Breast epithelium (tissue), 4 donors: ENCODE results near the gene HEBP1. TPM values are rescaled to one million over a fixed set of nuclear protein-coding genes. Genes with fewer than 3 reads are reported as not detected.

Experiments used
- DNase-seq, 2 donors: peaks; one replicate each; pipeline ENCODE4 v3.0.0-alpha.2; 2019; ENCODE audit warnings: low spot score in 2 of 2
- H3K27ac ChIP-seq, 2 donors: fragments of 200-600 bp; sonication (generic) in 1 of 2; one replicate each; pipeline ENCODE4 v1.5.1; 2016 to 2019; ENCODE audit warnings: mild to moderate bottlenecking in 1 of 2
- H3K27me3 ChIP-seq, 2 donors: fragments of 200-600 bp; sonication (generic) in 1 of 2; one replicate each; pipeline versions ENCODE4 v1.5.1 to v1.6.0; 2017 to 2019; ENCODE audit warnings: control low read depth in 1 of 2, mild to moderate bottlenecking in 1 of 2
- H3K36me3 ChIP-seq: fragments of 200-600 bp; one replicate; pipeline ENCODE4 v1.5.1; 2019
- H3K4me1 ChIP-seq, 2 donors: fragments of 200-600 bp; sonication (generic); one replicate each; pipeline ENCODE4 v1.5.1; 2016 to 2019; ENCODE audit warnings: control low read depth in 1 of 2
- H3K4me3 ChIP-seq, 3 donors: fragments of 200-600 bp; sonication (generic); 1 replicate in 2 of 3; 2 replicates in 1 of 3; pipeline ENCODE4 v1.5.1; 2016 to 2019; ENCODE audit warnings: mild to moderate bottlenecking in 3 of 3, moderate library complexity in 2 of 3
- H3K9me3 ChIP-seq, 2 donors: fragments of 200-600 bp; sonication (generic) in 1 of 2; one replicate each; pipeline ENCODE4 v1.5.1; 2016 to 2019; ENCODE audit warnings: control low read depth in 1 of 2
- CTCF ChIP-seq, 3 donors: fragments of 450-650 bp; IDR thresholded peaks; one replicate each; pipeline ENCODE4 v1.5.1; 2016 to 2017; ENCODE audit warnings: antibody characterized with exemption in 3 of 3, mild to moderate bottlenecking in 3 of 3, moderate library complexity in 3 of 3
- POLR2A ChIP-seq: fragments of 450-650 bp; IDR thresholded peaks from one replicate; pipeline ENCODE4 v1.6.1; 2016; ENCODE audit warnings: antibody characterized with exemption, mild to moderate bottlenecking, moderate library complexity
- POLR2AphosphoS5 ChIP-seq, 3 donors: sonication (generic); formaldehyde crosslinking; IDR thresholded peaks; one replicate each; pipeline ENCODE4 v1.6.1; 2017; ENCODE audit warnings: antibody characterized with exemption in 3 of 3
- intact Hi-C: fragments of 100-400 bp; cut with DNase I; formaldehyde crosslinking; loops from one replicate; pipeline ENCODE4 v1.15.1; 2023; ENCODE audit warnings: low total_unique reads
- total RNA-seq, 3 donors: library from RNA; depleted of rRNA; stranded (reverse); fragments of >200 nt; gene quantifications; one replicate each; pipeline ENCODE4 v1.1.0, GENCODE V29; 2016

Gene HEBP1
- 10 to 100 TPM; 36.4 to 64.5 (median 39.7) TPM for total RNA-seq

- DNase-seq: peak; percentile 85 to 98
- peak within 1 kb of the TSS; percentile 96 for H3K27ac ChIP-seq
- H3K4me1 ChIP-seq: peaks cover 0 to 5% of the 10 kb centered on the region in 2 donors
- intact Hi-C loops: no loop called here
- H3K9me3 ChIP-seq: no peaks in the 10 kb centered on the region
- H3K4me3 ChIP-seq: peak within 1 kb of the TSS; percentile 59 to 95 (median 82)
- H3K36me3 ChIP-seq: no peaks in the 10 kb centered on the region
- H3K27me3 ChIP-seq: no peaks in the 10 kb centered on the region
- peak; percentile 86 for TF ChIP-seq POLR2A
- TF ChIP-seq POLR2AphosphoS5 (IDR thresholded peaks at IDR 0.05): peak; percentile 29 to 79 (median 63)
- no peak for TF ChIP-seq CTCF (IDR thresholded peaks at IDR 0.05)
These were observed at the start of gene HEBP1 for GRCh38 chr12:12999959-13000615. Gene HEBP1, minus strand, starts transcription at chr12:13000265. Its CDS starts 151 bp downstream, at chr12:13000114.

GRCh38 chr12:13049816-13050215, 49.8 kb upstream of the HEBP1 start:
- TF ChIP-seq CTCF (IDR thresholded peaks at IDR 0.05): no peak
- intact Hi-C loops: no loop called here
- peaks cover 0 to 3% of the 10 kb centered on the region in 2 donors for H3K9me3 ChIP-seq

GRCh38 chr12:13046964-13047363, 46.9 kb upstream of the HEBP1 start:
- H3K4me3 ChIP-seq: no peak overlapping the region
- intact Hi-C loops: no loop called here

More at GRCh38 chr12:13049816-13050215, 49.8 kb upstream of the HEBP1 start:
- Histone ChIP-seq H3K27ac (peak overlapping the region; percentile 7 to 30), H3K4me3 (no peak overlapping the region), H3K4me1 (no peaks in the 10 kb centered on the region), H3K36me3 (no peaks in the 10 kb centered on the region), H3K27me3 (no peaks in the 10 kb centered on the region)
- DNase-seq: no peak

GRCh38 chr12:13045816-13046215, 45.8 kb upstream of the HEBP1 start:
- TF ChIP-seq POLR2AphosphoS5 (IDR thresholded peaks at IDR 0.05) (no peak), POLR2A (no peak), CTCF (IDR thresholded peaks at IDR 0.05) (no peak)
- intact Hi-C loops: no loop called here
- Histone ChIP-seq H3K4me3 (no peak overlapping the region), H3K9me3 (no peaks in the 10 kb centered on the region), H3K36me3 (no peaks in the 10 kb centered on the region), H3K27me3 (no peaks in the 10 kb centered on the region), H3K4me1 (no peaks in the 10 kb centered on the region), H3K27ac (no peak overlapping the region)
- DNase-seq: no peak

More at GRCh38 chr12:13046964-13047363, 46.9 kb upstream of the HEBP1 start:
- Histone ChIP-seq H3K27me3 (no peaks in the 10 kb centered on the region), H3K36me3 (no peaks in the 10 kb centered on the region), H3K27ac (no peak overlapping the region), H3K9me3 (no peaks in the 10 kb centered on the region), H3K4me1 (no peaks in the 10 kb centered on the region)
- no peak for TF ChIP-seq CTCF (IDR thresholded peaks at IDR 0.05)
- no peak for TF ChIP-seq POLR2AphosphoS5 (IDR thresholded peaks at IDR 0.05)
- no peak for TF ChIP-seq POLR2A
- no peak for DNase-seq

GRCh38 chr12:13044906-13045299, 44.8 kb upstream of the HEBP1 start:
- H3K27ac ChIP-seq: peak overlapping the region; percentile 63 to 75
- DNase-seq: no peak
- H3K4me1 ChIP-seq: no peaks in the 10 kb centered on the region
- TF ChIP-seq POLR2A (no peak), POLR2AphosphoS5 (IDR thresholded peaks at IDR 0.05) (no peak), CTCF (IDR thresholded peaks at IDR 0.05) (no peak)
- no peaks in the 10 kb centered on the region for H3K36me3 ChIP-seq
- H3K9me3 ChIP-seq: no peaks in the 10 kb centered on the region
- no peaks in the 10 kb centered on the region for H3K27me3 ChIP-seq
- intact Hi-C loops: no loop called here
- H3K4me3 ChIP-seq: peak overlapping the region; percentile 91 to 100 (median 96)
